ENCODE data around the gene RNF208.

Gene RNF208

GRCh38 chr9:137175345-137175961 is 46.6 kb downstream of the RNF208 start:
- DNase-seq (ENCODE audit: low read depth), result no peak

- DNase-seq (ENCODE audit: low read depth), result no peak
Observed at GRCh38 chr9:137174722-137175293, 47.2 kb downstream of the RNF208 start.

GRCh38 chr9:137173796-137174664 is 48.0 kb downstream of the RNF208 start:
- no peak for DNase-seq (ENCODE audit: low read depth)

- DNase-seq (ENCODE audit: low read depth), result no peak
Observed at GRCh38 chr9:137172901-137173795, 48.9 kb downstream of the RNF208 start.

GRCh38 chr9:137171149-137171900 is 50.7 kb downstream of the RNF208 start:
- no peak for DNase-seq (ENCODE audit: low read depth)

- DNase-seq (ENCODE audit: low read depth), result no peak
Observed at GRCh38 chr9:137170486-137171148, 51.4 kb downstream of the RNF208 start.

Measured in stimulated activated CD8-positive, alpha-beta memory T cell treated with anti-CD3 and anti-CD28 coated beads, Interleukin-15, amount 100 ng/mL, for 1 hour (primary cell).